ENCODE measurements around the gene TMEM92.

The TMEM92 gene

GRCh38 chr17:50278526-50279180 lies 4.4 kb downstream of the TMEM92 start:
- no peak for TF ChIP-seq POLR2AphosphoS5 (IDR thresholded peaks at IDR 0.05; ENCODE audit: low read depth)
- no peak for DNase-seq (ENCODE audit: low read depth in 1 of 2, low spot score in 1 of 2)
- Histone ChIP-seq H3K27ac (replicated peaks) (no peak overlapping the region), H3K27me3 (ENCODE audit: insufficient read depth, poor library complexity, severe bottlenecking) (no peaks in the 10 kb centered on the region), H3K4me3 (replicated peaks; ENCODE audit: insufficient read depth, low read length) (no peak overlapping the region)

GRCh38 chr17:50279181-50279526 lies 4.9 kb downstream of the TMEM92 start:
- TF ChIP-seq POLR2AphosphoS5 (IDR thresholded peaks at IDR 0.05; ENCODE audit: low read depth) (no peak), SPI1 (IDR thresholded peaks at IDR 0.05; ENCODE audit: borderline replicate concordance, low read depth) (no peak), GABPA (IDR thresholded peaks at IDR 0.05; ENCODE audit: low read depth) (no peak), REST (IDR thresholded peaks at IDR 0.05; ENCODE audit: insufficient replicate concordance, low read depth) (no peak)
- TF ChIP-seq, protein P1, sequence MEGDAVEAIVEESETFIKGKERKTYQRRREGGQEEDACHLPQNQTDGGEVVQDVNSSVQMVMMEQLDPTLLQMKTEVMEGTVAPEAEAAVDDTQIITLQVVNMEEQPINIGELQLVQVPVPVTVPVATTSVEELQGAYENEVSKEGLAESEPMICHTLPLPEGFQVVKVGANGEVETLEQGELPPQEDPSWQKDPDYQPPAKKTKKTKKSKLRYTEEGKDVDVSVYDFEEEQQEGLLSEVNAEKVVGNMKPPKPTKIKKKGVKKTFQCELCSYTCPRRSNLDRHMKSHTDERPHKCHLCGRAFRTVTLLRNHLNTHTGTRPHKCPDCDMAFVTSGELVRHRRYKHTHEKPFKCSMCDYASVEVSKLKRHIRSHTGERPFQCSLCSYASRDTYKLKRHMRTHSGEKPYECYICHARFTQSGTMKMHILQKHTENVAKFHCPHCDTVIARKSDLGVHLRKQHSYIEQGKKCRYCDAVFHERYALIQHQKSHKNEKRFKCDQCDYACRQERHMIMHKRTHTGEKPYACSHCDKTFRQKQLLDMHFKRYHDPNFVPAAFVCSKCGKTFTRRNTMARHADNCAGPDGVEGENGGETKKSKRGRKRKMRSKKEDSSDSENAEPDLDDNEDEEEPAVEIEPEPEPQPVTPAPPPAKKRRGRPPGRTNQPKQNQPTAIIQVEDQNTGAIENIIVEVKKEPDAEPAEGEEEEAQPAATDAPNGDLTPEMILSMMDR (IDR thresholded peaks at IDR 0.05; ENCODE audit: insufficient read depth, low read length), result no peak
- no peak for DNase-seq (ENCODE audit: low read depth in 1 of 2, low spot score in 1 of 2)
- Histone ChIP-seq H3K4me3 (replicated peaks; ENCODE audit: insufficient read depth, low read length) (no peak overlapping the region), H3K27me3 (ENCODE audit: insufficient read depth, poor library complexity, severe bottlenecking) (no peaks in the 10 kb centered on the region), H3K27ac (replicated peaks) (no peak overlapping the region)

GRCh38 chr17:50279639-50280038 lies 5.4 kb downstream of the TMEM92 start:
- H3K27me3 ChIP-seq (ENCODE audit: insufficient read depth, poor library complexity, severe bottlenecking), result no peaks in the 10 kb centered on the region
- TF ChIP-seq POLR2AphosphoS5 (IDR thresholded peaks at IDR 0.05; ENCODE audit: low read depth), result no peak
- no peak for TF ChIP-seq SPI1 (IDR thresholded peaks at IDR 0.05; ENCODE audit: borderline replicate concordance, low read depth)
- TF ChIP-seq REST (IDR thresholded peaks at IDR 0.05; ENCODE audit: insufficient replicate concordance, low read depth), result no peak
- no peak for TF ChIP-seq GABPA (IDR thresholded peaks at IDR 0.05; ENCODE audit: low read depth)
- TF ChIP-seq, protein P1 (IDR thresholded peaks at IDR 0.05; ENCODE audit: insufficient read depth, low read length), result no peak
- H3K27ac ChIP-seq (replicated peaks), result no peak overlapping the region
- no peak for DNase-seq (ENCODE audit: low read depth in 1 of 2, low spot score in 1 of 2)
- H3K4me3 ChIP-seq (replicated peaks; ENCODE audit: insufficient read depth, low read length), result no peak overlapping the region

DNA sequence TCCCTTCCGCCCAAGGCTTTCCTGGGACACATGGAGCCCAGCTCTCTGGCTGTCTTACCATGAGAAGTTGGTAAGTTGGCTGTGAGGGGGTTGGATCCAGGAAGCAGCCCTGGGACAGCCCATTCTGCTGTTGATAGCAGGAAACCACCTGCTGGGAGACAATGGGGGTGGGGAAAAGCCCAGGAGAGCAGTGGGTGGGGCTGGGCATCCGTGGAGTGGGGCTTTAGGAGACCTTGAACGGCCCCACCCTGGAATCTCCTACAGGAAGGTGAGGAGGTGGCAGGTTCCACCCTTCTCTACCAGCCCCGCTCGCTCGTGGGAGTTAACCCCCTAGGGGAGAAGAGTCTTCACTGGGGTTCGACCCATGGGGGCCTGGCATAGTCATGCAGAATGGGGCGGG lies 5.8 kb downstream of the TMEM92 start:
- no peak for DNase-seq (ENCODE audit: low read depth in 1 of 2, low spot score in 1 of 2)
- no peaks in the 10 kb centered on the region for H3K27me3 ChIP-seq (ENCODE audit: insufficient read depth, poor library complexity, severe bottlenecking)
- no peak for TF ChIP-seq SPI1 (IDR thresholded peaks at IDR 0.05; ENCODE audit: borderline replicate concordance, low read depth)
- no peak for TF ChIP-seq GABPA (IDR thresholded peaks at IDR 0.05; ENCODE audit: low read depth)
- TF ChIP-seq, protein P1 (IDR thresholded peaks at IDR 0.05; ENCODE audit: insufficient read depth, low read length), result no peak
- no peak for TF ChIP-seq POLR2AphosphoS5 (IDR thresholded peaks at IDR 0.05; ENCODE audit: low read depth)
- TF ChIP-seq REST (IDR thresholded peaks at IDR 0.05; ENCODE audit: insufficient replicate concordance, low read depth), result no peak
- H3K27ac ChIP-seq (replicated peaks), result no peak overlapping the region
- H3K4me3 ChIP-seq (replicated peaks; ENCODE audit: insufficient read depth, low read length), result no peak overlapping the region
